Activated naive CD4-positive, alpha-beta T cell treated with anti-CD3 and anti-CD28 coated beads for 36 hours (primary cell): ENCODE data around the gene EML6. TPM values are rescaled to one million over a fixed set of nuclear protein-coding genes. Genes with fewer than 3 reads are reported as not detected.

ENCODE experiments used
- CTCF ChIA-PET: fragments of 350-600 bp; sonication (Branson Sonifier 250); formaldehyde crosslinking; loops from one replicate; lab custom pipeline; 2021; ENCODE audit warnings: antibody characterized with exemption; lab: Charles Lee
- DNase-seq: peaks from one replicate; pipeline ENCODE4 v3.0.0-alpha.2; 2020
- H3K27ac Mint-ChIP-seq: one replicate; pipeline ENCODE4 v1.8.0; 2021; ENCODE audit warnings: mild to moderate bottlenecking, mixed read lengths
- H3K27me3 Mint-ChIP-seq: one replicate; pipeline ENCODE4 v1.8.0; 2021; ENCODE audit warnings: low read depth, mixed read lengths
- H3K36me3 Mint-ChIP-seq: one replicate; pipeline ENCODE4 v1.8.0; 2021; ENCODE audit warnings: low read depth, mixed read lengths
- H3K4me1 Mint-ChIP-seq: one replicate; pipeline ENCODE4 v1.8.0; 2021; ENCODE audit warnings: low read depth, mixed read lengths
- H3K4me3 Mint-ChIP-seq: one replicate; pipeline ENCODE4 v1.8.0; 2021; ENCODE audit warnings: mild to moderate bottlenecking, moderate library complexity, mixed read lengths
- H3K9me3 Mint-ChIP-seq: one replicate; pipeline ENCODE4 v1.8.0; 2021; ENCODE audit warnings: mixed read lengths
- intact Hi-C: fragments of 100-400 bp; cut with micrococcal nuclease; formaldehyde crosslinking; loops from one replicate; pipeline ENCODE4 v1.15.1; 2023
- total RNA-seq, 2 experiments: library from RNA; stranded (reverse); gene quantifications; one replicate each; pipeline ENCODE4 v1.2.3, GENCODE V29; 2021

The EML6 gene
- total RNA-seq, 2 experiments from 2014 or later = 0.38 to 0.49 TPM

DNA sequence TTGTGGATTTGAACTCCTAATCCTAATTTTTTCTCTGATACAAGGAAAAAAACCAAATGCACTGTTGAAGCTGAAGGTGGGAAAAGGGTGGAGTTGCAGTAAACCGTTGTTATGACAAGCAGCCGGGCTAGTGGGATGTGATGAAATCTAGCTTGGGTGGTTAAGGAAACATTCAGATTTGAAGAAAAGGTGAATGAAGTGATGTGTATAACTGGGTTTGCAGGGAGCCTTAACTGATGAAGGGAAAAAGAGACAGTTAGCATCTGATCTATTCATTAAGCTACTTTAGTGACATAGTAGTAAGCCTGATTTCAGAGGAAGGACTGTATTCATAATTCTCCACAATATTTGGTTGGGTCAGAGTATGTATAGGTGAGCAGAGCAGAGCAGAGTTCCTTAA, 3.5 kb downstream of the EML6 start:
- no peaks in the 10 kb centered on the region for H3K9me3 Mint-ChIP-seq
- no peaks in the 10 kb centered on the region for H3K36me3 Mint-ChIP-seq
- no peak for DNase-seq
- H3K4me3 Mint-ChIP-seq = no peak overlapping the region
- CTCF ChIA-PET = interaction anchor here (1.3 kb wide), 1 partner anchor 112 kb away, joined by 4 read pairs; no protein-coding TSS in a partner anchor
- H3K27me3 Mint-ChIP-seq = peaks cover 41% of the 10 kb centered on the region
- intact Hi-C loops = no loop called here
- peaks cover 13% of the 10 kb centered on the region for H3K4me1 Mint-ChIP-seq
- no peak overlapping the region for H3K27ac Mint-ChIP-seq

DNA sequence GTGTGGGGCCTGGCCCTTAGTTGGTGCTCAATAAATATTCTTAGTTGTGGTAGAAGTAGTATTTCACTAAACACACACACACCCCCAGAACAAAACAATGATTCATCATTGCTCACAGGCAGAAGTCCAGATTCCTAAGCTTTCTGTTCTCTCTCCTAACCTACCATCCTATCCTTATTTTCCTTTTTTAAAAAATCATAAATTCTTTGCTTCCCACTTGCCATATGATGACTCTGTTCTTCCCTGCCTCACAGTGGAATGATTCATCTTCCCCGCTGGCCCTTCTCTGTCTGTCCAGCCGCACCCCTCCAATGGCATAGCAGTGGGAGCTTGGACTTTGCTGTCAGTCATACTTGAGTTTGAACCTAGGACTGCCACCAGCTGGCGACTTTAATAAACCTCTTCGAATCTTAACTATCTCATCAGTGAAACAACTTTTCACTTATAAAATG, 5.2 kb downstream of the EML6 start:
- Mint-ChIP-seq H3K9me3 (no peaks in the 10 kb centered on the region), H3K4me3 (no peak overlapping the region), H3K4me1 (peaks cover 11% of the 10 kb centered on the region), H3K36me3 (no peaks in the 10 kb centered on the region), H3K27me3 (peaks cover 48% of the 10 kb centered on the region), H3K27ac (no peak overlapping the region)
- no peak for DNase-seq
- CTCF ChIA-PET = interaction anchor here (1.5 kb wide), 1 partner anchor 110 kb away, joined by 3 read pairs; no protein-coding TSS in a partner anchor
- intact Hi-C loops = no loop called here

DNA sequence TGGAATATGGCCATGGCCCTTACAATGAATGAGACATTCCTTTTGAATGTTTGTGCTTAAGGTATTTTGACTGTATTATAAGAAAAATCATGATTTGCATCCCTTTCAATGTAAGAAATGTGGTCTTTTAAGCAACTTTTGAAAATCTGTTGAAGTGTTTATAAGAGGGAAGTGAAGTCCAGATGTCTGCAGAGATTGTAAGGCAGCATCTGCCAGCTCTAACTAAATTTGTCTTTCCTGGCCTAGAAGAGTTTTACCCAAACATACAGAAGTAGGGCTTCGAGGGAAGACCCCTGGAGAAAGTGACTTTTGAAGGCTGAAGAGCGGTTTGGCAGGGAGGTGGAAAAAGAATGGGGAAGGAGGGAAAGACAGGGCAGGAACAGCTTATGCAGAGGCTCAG, 12.2 kb downstream of the EML6 start:
- no peak overlapping the region for H3K27ac Mint-ChIP-seq
- H3K9me3 Mint-ChIP-seq = no peaks in the 10 kb centered on the region
- peaks cover 7% of the 10 kb centered on the region for H3K27me3 Mint-ChIP-seq
- no peaks in the 10 kb centered on the region for H3K36me3 Mint-ChIP-seq
- H3K4me1 Mint-ChIP-seq = no peaks in the 10 kb centered on the region
- CTCF ChIA-PET = no interaction called here
- DNase-seq = no peak
- H3K4me3 Mint-ChIP-seq = no peak overlapping the region
- intact Hi-C loops = no loop called here

DNA sequence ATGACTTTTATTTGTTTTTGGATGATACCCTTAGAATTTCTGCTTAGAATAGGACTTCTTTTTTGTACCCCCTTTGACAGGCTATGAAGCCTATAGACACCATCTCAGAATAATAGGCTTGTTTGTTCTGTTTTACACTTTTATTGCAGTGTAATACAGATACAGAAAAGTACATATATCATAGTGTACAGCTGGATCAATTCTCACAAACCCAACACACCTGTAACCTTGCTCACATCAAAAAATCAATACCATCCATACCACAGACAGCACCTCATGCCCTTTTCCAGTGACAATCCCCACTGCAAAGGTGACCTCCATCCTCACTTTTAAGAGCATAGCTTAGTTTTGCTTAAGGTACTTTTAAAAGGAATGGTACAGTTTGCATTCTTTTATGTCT, 14.8 kb downstream of the EML6 start:
- no peak for DNase-seq
- peaks cover 4% of the 10 kb centered on the region for H3K27me3 Mint-ChIP-seq
- H3K27ac Mint-ChIP-seq = no peak overlapping the region
- intact Hi-C loops = no loop called here
- CTCF ChIA-PET = interaction anchor here (0.6 kb wide), 1 partner anchor 72 kb away, joined by 3 read pairs; no protein-coding TSS in a partner anchor
- no peaks in the 10 kb centered on the region for H3K36me3 Mint-ChIP-seq
- H3K4me1 Mint-ChIP-seq = no peaks in the 10 kb centered on the region
- no peaks in the 10 kb centered on the region for H3K9me3 Mint-ChIP-seq
- no peak overlapping the region for H3K4me3 Mint-ChIP-seq

DNA sequence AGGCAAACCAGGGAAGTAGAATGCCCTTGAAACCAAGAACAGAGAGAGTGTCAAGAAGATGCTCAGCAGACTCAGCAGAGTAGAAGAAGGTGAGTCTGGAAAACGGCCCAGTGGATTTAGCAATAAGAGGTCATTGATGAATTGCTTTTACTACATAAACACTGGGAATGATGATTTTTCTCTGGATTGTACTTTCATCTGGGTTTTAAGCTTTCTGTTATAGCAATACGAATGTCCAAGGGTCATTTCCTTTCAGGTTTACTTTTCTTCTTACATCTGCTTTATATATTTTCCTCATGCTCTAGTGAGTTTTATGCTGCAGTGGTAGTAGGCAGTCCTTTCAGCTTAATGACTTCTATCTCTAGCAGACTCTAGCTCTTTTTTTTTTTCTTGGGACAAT, 16.9 kb downstream of the EML6 start:
- CTCF ChIA-PET = interaction anchor here (1.2 kb wide), 1 partner anchor 77 kb away, joined by 3 read pairs; no protein-coding TSS in a partner anchor
- intact Hi-C loops = no loop called here
- Mint-ChIP-seq H3K27me3 (no peaks in the 10 kb centered on the region), H3K4me3 (no peak overlapping the region), H3K4me1 (no peaks in the 10 kb centered on the region), H3K36me3 (no peaks in the 10 kb centered on the region), H3K9me3 (no peaks in the 10 kb centered on the region), H3K27ac (no peak overlapping the region)
- no peak for DNase-seq

DNA sequence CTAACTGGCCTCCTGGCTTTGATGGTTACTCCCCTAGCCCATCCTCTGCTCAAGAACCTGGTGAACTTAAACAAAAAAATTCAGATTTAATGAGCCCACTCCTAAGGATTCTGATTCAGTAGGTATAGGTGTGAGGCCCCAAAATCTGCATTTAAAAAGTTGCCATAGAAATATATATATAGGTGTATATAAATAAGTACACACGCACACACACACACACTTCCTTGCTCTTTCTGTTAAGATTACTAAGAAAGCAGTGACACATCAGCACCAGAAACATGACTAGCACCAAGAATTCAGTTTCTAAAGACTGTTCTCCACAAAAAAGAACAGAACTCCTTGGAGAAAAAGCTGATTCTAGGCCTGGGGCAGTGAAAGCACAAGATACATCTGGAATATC, 17.8 kb downstream of the EML6 start:
- no peak for DNase-seq
- Mint-ChIP-seq H3K4me3 (no peak overlapping the region), H3K9me3 (no peaks in the 10 kb centered on the region), H3K27ac (no peak overlapping the region), H3K36me3 (no peaks in the 10 kb centered on the region), H3K4me1 (no peaks in the 10 kb centered on the region), H3K27me3 (no peaks in the 10 kb centered on the region)
- CTCF ChIA-PET = interaction anchor here (1.2 kb wide), 1 partner anchor 78 kb away, joined by 3 read pairs; no protein-coding TSS in a partner anchor
- intact Hi-C loops = no loop called here

DNA sequence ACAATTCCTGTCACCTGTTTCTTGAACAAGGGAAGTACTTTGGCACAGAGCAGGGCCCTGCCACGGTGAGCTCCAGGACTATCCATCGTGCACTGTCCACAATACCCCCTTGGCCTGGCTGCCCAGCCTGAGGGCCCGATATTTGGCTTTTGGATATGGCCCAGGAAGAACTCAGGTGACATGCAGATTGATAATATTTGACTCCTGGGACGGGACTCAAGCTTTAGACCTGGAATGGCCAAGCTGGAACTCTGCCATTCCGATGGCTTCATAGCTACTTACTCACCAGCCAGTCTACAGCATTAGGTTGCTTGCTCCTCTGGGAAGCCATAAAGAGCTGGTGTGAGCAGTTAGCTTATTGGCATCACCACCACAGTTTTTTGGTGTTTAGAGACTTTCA, 26.6 kb downstream of the EML6 start:
- H3K27ac Mint-ChIP-seq = no peak overlapping the region
- H3K36me3 Mint-ChIP-seq = no peaks in the 10 kb centered on the region
- no peaks in the 10 kb centered on the region for H3K9me3 Mint-ChIP-seq
- H3K27me3 Mint-ChIP-seq = no peaks in the 10 kb centered on the region
- H3K4me3 Mint-ChIP-seq = no peak overlapping the region
- CTCF ChIA-PET = no interaction called here
- intact Hi-C loops = no loop called here
- DNase-seq = no peak
- no peaks in the 10 kb centered on the region for H3K4me1 Mint-ChIP-seq

DNA sequence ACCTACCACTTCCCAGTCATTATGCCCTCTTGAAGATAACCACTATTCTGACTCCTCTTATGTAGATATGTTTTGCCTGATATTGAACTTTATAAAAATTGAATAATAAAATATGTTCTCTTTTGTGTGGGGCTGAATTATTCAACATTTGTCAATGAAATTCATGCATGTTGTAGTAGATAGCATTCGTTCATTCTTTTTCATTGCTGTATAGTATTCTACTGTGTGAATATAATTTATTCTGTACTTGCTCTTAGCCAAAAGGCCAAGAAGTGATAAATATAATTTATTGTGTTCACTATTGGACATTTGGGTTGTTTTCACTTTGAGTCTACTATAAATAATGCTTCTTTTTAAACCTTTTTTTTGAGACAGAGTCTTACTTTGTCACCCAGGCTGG, 29.0 kb downstream of the EML6 start:
- Mint-ChIP-seq H3K9me3 (no peaks in the 10 kb centered on the region), H3K4me1 (peaks cover 3% of the 10 kb centered on the region), H3K36me3 (no peaks in the 10 kb centered on the region), H3K27ac (no peak overlapping the region), H3K27me3 (no peaks in the 10 kb centered on the region), H3K4me3 (no peak overlapping the region)
- intact Hi-C loops = no loop called here
- CTCF ChIA-PET = no interaction called here
- no peak for DNase-seq

DNA sequence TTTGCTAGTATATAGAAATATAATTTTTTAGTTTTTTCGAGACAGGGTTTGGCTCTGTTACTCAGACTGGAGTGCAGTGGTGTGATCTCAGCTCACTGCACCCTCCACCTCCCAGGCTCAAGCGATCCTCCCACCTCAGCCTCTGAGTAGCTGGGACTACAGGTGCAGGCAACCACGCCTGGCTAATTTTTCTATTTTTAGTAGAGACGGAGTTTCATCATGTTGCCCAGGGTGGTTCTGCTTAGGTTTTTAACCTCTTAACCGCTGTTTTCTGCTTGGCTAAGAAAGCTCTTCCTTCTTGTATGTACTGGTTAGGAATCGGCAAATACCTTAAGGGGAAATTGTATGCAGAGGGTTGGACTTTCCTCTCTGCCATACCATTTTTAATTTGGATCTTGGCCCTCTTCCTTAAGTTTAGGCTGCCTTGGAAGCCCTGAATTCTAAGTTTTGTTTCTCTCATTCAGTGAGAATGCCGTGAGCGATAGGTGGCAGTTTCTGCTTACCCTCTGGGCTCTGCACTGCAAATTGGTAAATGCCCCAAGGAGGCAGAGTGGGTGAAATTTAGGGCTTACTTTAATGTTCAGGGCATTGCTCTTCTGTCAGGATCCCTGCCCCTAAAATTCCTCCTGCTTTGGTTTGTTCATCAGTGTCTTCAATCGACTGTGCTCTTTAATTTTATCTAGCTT, 32.3 kb downstream of the EML6 start:
- DNase-seq = no peak
- CTCF ChIA-PET = no interaction called here
- Mint-ChIP-seq H3K36me3 (no peaks in the 10 kb centered on the region), H3K4me1 (peaks cover 11% of the 10 kb centered on the region), H3K4me3 (no peak overlapping the region), H3K27me3 (no peaks in the 10 kb centered on the region), H3K27ac (no peak overlapping the region), H3K9me3 (no peaks in the 10 kb centered on the region)
- intact Hi-C loops = no loop called here

DNA sequence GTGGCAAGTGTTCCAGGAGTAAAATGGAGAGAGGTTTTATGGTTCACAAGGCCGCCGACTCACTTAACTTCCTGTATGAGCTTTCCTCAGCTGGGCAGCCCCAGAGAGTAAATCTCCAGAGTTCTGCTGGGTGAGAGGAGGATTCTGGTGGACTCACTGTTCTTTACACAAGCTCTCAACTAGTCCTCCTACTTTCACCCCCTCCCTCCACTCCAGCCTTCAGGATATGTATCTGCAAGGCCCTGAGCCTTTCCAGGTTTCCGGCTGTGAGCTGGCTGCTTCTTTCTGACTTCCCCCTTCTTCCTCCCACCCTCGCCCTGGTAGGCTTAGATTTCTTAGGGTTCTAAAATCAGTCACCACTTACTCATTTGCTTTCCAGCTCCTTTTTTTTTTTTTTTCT, 34.0 kb downstream of the EML6 start:
- Mint-ChIP-seq H3K27me3 (no peaks in the 10 kb centered on the region), H3K4me1 (peaks cover 11% of the 10 kb centered on the region), H3K27ac (no peak overlapping the region), H3K9me3 (no peaks in the 10 kb centered on the region), H3K36me3 (no peaks in the 10 kb centered on the region), H3K4me3 (no peak overlapping the region)
- peak; percentile 28 for DNase-seq
- CTCF ChIA-PET = interaction anchor here (0.8 to 1.3 kb wide), 2 partner anchors 20 to 82 kb away, joined by 3 read pairs; no protein-coding TSS in a partner anchor
- intact Hi-C loops = no loop called here

DNA sequence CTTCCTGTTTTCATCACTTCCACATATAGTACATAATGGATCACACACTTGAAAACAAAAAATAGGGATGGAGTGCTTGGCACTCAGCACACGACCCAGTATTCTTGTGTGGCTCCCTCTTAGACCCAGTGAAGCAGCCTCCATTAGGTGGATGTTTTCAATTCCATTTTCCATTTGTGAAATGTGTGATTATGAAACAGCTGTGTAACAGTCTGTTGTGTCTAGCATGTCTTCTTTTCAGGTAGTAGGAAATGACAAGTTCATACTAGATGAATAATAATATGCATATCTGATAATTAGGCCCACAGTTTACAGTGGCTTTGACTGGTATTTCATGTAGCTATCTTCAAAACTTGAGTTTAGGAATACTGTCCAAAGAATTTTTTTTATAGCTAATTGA, 35.5 kb downstream of the EML6 start:
- Mint-ChIP-seq H3K36me3 (no peaks in the 10 kb centered on the region), H3K4me1 (peaks cover 11% of the 10 kb centered on the region), H3K27ac (no peak overlapping the region), H3K9me3 (no peaks in the 10 kb centered on the region), H3K27me3 (no peaks in the 10 kb centered on the region), H3K4me3 (no peak overlapping the region)
- CTCF ChIA-PET = no interaction called here
- intact Hi-C loops = no loop called here
- no peak for DNase-seq

DNA sequence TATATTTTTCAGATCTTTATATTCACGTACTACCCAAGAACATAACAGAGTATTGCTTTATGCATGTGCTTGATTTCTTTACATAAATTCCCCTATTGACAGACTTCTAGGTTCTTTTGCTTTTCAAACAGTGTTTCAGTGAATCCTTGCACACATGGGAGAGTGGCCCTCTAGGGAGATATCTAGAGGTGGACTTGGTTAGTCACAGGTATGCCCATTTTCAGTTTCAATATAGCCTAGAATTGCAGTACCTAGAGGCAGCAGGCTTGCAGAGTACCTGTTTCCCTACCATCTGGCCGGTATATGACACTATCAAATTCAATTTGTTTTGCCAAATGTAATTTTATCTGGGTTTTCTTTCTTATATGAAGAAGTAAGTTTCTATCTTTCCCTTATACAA, 36.8 kb downstream of the EML6 start:
- intact Hi-C loops = loop anchor here (5.0 kb wide), 1 partner anchor 252 kb away; no protein-coding TSS in a partner anchor
- Mint-ChIP-seq H3K4me1 (peaks cover 11% of the 10 kb centered on the region), H3K9me3 (no peaks in the 10 kb centered on the region), H3K4me3 (no peak overlapping the region), H3K27ac (no peak overlapping the region), H3K27me3 (no peaks in the 10 kb centered on the region), H3K36me3 (no peaks in the 10 kb centered on the region)
- CTCF ChIA-PET = no interaction called here
- no peak for DNase-seq
